HepG2 (cell line): ENCODE measurements around the gene CDKN1A. TPM values are rescaled to one million over a fixed set of nuclear protein-coding genes. Genes with fewer than 3 reads are reported as not detected.

Experiments
- AGO2 ChIP-seq: fragments of 200-400 bp; formaldehyde crosslinking; optimal IDR thresholded peaks from 2 replicates; pipeline ENCODE3; 2017; ENCODE audit warnings: mild to moderate bottlenecking, low read depth, low read length, moderate library complexity
- CEBPB ChIP-seq: IDR thresholded peaks from 2 replicates; pipeline ENCODE4 v1.6.1; 2011; ENCODE audit warnings: low read depth, low read length, improper control_type of control experiment, borderline replicate concordance
- HDAC1 ChIP-seq: sonication (generic); formaldehyde crosslinking; IDR thresholded peaks from 2 replicates; pipeline ENCODE4 v1.5.1; 2020; ENCODE audit warnings: mild to moderate bottlenecking, missing genetic modification reagents
- KAT8 ChIP-seq: IDR thresholded peaks from 2 replicates; pipeline ENCODE4 v1.6.1; 2016; ENCODE audit warnings: missing genetic modification reagents, missing compliant biosample characterization
- KLF13 ChIP-seq: sonication (generic); formaldehyde crosslinking; IDR thresholded peaks from 2 replicates; pipeline ENCODE4 v1.4.0; 2020; ENCODE audit warnings: mild to moderate bottlenecking, missing genetic modification reagents
- MTA3 ChIP-seq: sonication (generic); formaldehyde crosslinking; IDR thresholded peaks from 2 replicates; pipeline ENCODE4 v1.4.0; 2020; ENCODE audit warnings: missing genetic modification reagents
- PCBP1 ChIP-seq: fragments of 200-400 bp; formaldehyde crosslinking; IDR thresholded peaks from 2 replicates; pipeline ENCODE4 v1.6.1; 2017; ENCODE audit warnings: mild to moderate bottlenecking, low read depth, low read length, borderline replicate concordance
- SRF ChIP-seq: IDR thresholded peaks from 2 replicates; pipeline ENCODE4 v1.6.1; 2011; ENCODE audit warnings: mild to moderate bottlenecking, low read depth, low read length, moderate library complexity
- TBX3 ChIP-seq: fragments of 450-650 bp; IDR thresholded peaks from 2 replicates; pipeline ENCODE4 v1.6.1; 2017; ENCODE audit warnings: antibody characterized with exemption, mild to moderate bottlenecking, inconsistent platforms, borderline replicate concordance
- ZNF160 ChIP-seq: sonication (generic); formaldehyde crosslinking; IDR thresholded peaks from 2 replicates; pipeline ENCODE4 v1.8.0; 2022; ENCODE audit warnings: mild to moderate bottlenecking, inconsistent platforms, missing genetic modification reagents
- ZNF253 ChIP-seq: sonication (generic); formaldehyde crosslinking; IDR thresholded peaks from 2 replicates; pipeline ENCODE4 v1.8.0; 2022; ENCODE audit warnings: mild to moderate bottlenecking, missing genetic modification reagents, borderline replicate concordance
- ZNF296 ChIP-seq: sonication (generic); formaldehyde crosslinking; conservative IDR thresholded peaks from 2 replicates; pipeline ENCODE4 v1.5.0; 2020; ENCODE audit warnings: mild to moderate bottlenecking, missing genetic modification reagents
- ZNF546 ChIP-seq: sonication (generic); formaldehyde crosslinking; conservative IDR thresholded peaks from 2 replicates; pipeline ENCODE4 v1.8.1; 2023; ENCODE audit warnings: mild to moderate bottlenecking, missing genetic modification reagents
- ZNF724P ChIP-seq: sonication (generic); formaldehyde crosslinking; IDR thresholded peaks from 2 replicates; pipeline ENCODE4 v1.8.0; 2022; ENCODE audit warnings: missing genetic modification reagents, borderline replicate concordance
- ZNF83 ChIP-seq: sonication (generic); formaldehyde crosslinking; IDR thresholded peaks from 2 replicates; pipeline ENCODE4 v1.4.0; 2020; ENCODE audit warnings: missing genetic modification reagents, mild to moderate bottlenecking, borderline replicate concordance
- ZSCAN9 ChIP-seq: IDR thresholded peaks from 2 replicates; pipeline ENCODE4 v1.6.1; 2016; ENCODE audit warnings: borderline replicate concordance
- polyA plus RNA-seq, 8 experiments: library from polyadenylated mRNA; depleted of rRNA in 3 of 8; stranded (reverse) in 7 of 8; unstranded in 1 of 8; fragments of >200 nt; fragmentation: Illumina TruSeq in 4 of 8; extraction: Trizol in 4 of 8; gene quantifications; 2 replicates each; pipeline versions ENCODE4 v1.2.1 to v1.2.3, GENCODE V29; 2011 to 2016; ENCODE audit warnings: low read depth in 4 of 8, missing spikeins in 1 of 8, mixed read lengths in 1 of 8; ENCODE audit not compliant: insufficient read depth in 1 of 8
- total RNA-seq, 5 experiments: library from RNA; depleted of rRNA; stranded (reverse); fragments of >200 nt; fragmentation: Illumina TruSeq; extraction: Trizol; gene quantifications; 2 replicates each; pipeline ENCODE4 v1.2.3, GENCODE V29; 2016; ENCODE audit warnings: low read depth in 1 of 5
- TF ChIP-seq, protein P1 (sequence below): sonication (generic); formaldehyde crosslinking; IDR thresholded peaks from 2 replicates; pipeline ENCODE4 v1.5.1; 2020; ENCODE audit warnings: mild to moderate bottlenecking, missing genetic modification reagents, moderate library complexity
- TF ChIP-seq, protein P2 (sequence below): sonication (generic); formaldehyde crosslinking; IDR thresholded peaks from 2 replicates; pipeline ENCODE4 v1.4.0; 2020; ENCODE audit warnings: mild to moderate bottlenecking, missing genetic modification reagents
- TF ChIP-seq, protein P3 (sequence below): sonication (generic); formaldehyde crosslinking; IDR thresholded peaks from 2 replicates; pipeline ENCODE4 v1.5.1; 2020; ENCODE audit warnings: mild to moderate bottlenecking, missing genetic modification reagents, borderline replicate concordance

Gene CDKN1A
- total and polyA plus RNA-seq, 2 of the 13 experiments (the other 11 are each of a cell fraction or from before 2014, with no cell fraction given), result 60.7 to 92.1 TPM

DNA sequence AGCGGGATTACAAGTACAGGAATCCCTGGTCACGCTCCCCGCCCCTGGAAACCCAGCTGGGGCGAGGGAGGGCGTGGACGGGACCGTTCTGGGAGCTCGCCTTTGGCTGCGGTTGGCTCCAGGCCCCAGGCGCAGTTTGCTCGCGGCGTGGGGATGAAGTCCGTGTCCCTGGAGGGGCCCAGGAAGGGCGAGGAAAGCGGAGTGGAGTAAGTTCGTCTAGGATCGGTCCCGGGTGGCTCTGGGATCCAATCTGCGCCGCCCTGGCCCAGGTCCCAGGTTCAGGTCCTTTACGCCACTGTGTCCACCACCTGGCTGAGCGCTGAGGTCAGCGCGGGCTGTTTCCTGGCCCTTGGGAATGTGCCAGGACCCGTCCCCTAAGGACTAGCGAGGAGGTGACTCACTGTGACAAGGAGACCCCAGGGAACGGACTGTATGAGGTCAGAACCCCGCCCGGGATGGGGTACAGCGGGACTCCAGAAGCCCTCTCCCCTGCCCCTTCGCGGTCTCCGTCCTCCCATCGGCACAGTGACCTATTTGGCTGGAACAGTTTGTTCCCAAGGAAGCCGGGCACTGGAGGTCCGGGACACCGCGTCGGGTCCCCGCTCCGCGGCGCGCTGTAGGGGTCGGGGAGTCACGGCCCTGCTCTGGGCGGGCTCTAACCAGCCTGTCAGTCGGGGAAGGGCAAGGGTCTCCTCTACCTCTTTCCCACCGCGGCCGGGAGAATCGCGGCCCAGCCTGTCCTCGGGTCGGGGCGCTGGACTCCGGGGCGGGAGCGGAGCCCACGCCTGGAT is 724 bp downstream of the CDKN1A start (continued):
- TF ChIP-seq ZNF160 (peak; percentile 20), ZSCAN9 (no peak; the same call in 1 of the 2 replicates), KAT8 (no peak), KLF13 (CRISPR knock-in tag) (0 out of 2 replicates have a peak, but pooled peaks have one; percentile 56), SRF (no peak), TBX3 (0 out of 2 replicates have a peak, but pooled peaks have one; percentile 1), ZNF724P (CRISPR knock-in tag) (peak; percentile 86; the same call in 1 of the 2 replicates), ZNF253 (CRISPR knock-in tag) (no peak), HDAC1 (peak; percentile 68), ZNF546 (CRISPR knock-in tag) (no peak), CEBPB (no peak), ZNF296 (CRISPR knock-in tag) (no peak), ZNF83 (peak; percentile 32; the same call in 1 of the 2 replicates), PCBP1 (0 out of 2 replicates have a peak, but pooled peaks have one; percentile 52), AGO2 (peak; percentile 98), MTA3 (no peak)
- TF ChIP-seq, protein P1, sequence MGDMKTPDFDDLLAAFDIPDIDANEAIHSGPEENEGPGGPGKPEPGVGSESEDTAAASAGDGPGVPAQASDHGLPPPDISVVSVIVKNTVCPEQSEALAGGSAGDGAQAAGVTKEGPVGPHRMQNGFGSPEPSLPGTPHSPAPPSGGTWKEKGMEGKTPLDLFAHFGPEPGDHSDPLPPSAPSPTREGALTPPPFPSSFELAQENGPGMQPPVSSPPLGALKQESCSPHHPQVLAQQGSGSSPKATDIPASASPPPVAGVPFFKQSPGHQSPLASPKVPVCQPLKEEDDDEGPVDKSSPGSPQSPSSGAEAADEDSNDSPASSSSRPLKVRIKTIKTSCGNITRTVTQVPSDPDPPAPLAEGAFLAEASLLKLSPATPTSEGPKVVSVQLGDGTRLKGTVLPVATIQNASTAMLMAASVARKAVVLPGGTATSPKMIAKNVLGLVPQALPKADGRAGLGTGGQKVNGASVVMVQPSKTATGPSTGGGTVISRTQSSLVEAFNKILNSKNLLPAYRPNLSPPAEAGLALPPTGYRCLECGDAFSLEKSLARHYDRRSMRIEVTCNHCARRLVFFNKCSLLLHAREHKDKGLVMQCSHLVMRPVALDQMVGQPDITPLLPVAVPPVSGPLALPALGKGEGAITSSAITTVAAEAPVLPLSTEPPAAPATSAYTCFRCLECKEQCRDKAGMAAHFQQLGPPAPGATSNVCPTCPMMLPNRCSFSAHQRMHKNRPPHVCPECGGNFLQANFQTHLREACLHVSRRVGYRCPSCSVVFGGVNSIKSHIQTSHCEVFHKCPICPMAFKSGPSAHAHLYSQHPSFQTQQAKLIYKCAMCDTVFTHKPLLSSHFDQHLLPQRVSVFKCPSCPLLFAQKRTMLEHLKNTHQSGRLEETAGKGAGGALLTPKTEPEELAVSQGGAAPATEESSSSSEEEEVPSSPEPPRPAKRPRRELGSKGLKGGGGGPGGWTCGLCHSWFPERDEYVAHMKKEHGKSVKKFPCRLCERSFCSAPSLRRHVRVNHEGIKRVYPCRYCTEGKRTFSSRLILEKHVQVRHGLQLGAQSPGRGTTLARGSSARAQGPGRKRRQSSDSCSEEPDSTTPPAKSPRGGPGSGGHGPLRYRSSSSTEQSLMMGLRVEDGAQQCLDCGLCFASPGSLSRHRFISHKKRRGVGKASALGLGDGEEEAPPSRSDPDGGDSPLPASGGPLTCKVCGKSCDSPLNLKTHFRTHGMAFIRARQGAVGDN (CRISPR knock-in tag), result peak; percentile 30; the same call in 1 of the 2 replicates
- TF ChIP-seq, protein P2, sequence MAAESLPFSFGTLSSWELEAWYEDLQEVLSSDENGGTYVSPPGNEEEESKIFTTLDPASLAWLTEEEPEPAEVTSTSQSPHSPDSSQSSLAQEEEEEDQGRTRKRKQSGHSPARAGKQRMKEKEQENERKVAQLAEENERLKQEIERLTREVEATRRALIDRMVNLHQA, result no peak
- TF ChIP-seq, protein P3, sequence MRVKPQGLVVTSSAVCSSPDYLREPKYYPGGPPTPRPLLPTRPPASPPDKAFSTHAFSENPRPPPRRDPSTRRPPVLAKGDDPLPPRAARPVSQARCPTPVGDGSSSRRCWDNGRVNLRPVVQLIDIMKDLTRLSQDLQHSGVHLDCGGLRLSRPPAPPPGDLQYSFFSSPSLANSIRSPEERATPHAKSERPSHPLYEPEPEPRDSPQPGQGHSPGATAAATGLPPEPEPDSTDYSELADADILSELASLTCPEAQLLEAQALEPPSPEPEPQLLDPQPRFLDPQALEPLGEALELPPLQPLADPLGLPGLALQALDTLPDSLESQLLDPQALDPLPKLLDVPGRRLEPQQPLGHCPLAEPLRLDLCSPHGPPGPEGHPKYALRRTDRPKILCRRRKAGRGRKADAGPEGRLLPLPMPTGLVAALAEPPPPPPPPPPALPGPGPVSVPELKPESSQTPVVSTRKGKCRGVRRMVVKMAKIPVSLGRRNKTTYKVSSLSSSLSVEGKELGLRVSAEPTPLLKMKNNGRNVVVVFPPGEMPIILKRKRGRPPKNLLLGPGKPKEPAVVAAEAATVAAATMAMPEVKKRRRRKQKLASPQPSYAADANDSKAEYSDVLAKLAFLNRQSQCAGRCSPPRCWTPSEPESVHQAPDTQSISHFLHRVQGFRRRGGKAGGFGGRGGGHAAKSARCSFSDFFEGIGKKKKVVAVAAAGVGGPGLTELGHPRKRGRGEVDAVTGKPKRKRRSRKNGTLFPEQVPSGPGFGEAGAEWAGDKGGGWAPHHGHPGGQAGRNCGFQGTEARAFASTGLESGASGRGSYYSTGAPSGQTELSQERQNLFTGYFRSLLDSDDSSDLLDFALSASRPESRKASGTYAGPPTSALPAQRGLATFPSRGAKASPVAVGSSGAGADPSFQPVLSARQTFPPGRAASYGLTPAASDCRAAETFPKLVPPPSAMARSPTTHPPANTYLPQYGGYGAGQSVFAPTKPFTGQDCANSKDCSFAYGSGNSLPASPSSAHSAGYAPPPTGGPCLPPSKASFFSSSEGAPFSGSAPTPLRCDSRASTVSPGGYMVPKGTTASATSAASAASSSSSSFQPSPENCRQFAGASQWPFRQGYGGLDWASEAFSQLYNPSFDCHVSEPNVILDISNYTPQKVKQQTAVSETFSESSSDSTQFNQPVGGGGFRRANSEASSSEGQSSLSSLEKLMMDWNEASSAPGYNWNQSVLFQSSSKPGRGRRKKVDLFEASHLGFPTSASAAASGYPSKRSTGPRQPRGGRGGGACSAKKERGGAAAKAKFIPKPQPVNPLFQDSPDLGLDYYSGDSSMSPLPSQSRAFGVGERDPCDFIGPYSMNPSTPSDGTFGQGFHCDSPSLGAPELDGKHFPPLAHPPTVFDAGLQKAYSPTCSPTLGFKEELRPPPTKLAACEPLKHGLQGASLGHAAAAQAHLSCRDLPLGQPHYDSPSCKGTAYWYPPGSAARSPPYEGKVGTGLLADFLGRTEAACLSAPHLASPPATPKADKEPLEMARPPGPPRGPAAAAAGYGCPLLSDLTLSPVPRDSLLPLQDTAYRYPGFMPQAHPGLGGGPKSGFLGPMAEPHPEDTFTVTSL (CRISPR knock-in tag), result peak; percentile 59; the same call in 1 of the 2 replicates
